Measurements from ENCODE around the gene L3MBTL1. TPM values are rescaled to one million over a fixed set of nuclear protein-coding genes. Genes with fewer than 3 reads are reported as not detected.

The L3MBTL1 gene
- total and polyA plus RNA-seq, 2 of the 4 experiments (the other 2 are of a cell fraction): 2.2 to 4.5 TPM

- dilution Hi-C loops (cut with HindIII; ENCODE audit: low sequenced_read_pairs, unreplicated experiment) (no loop called here), intact Hi-C loops (cut with micrococcal nuclease) (no loop called here), in situ Hi-C loops (cut with MboI; ENCODE audit: low sequenced_read_pairs) (loop anchor here (10.0 kb wide), 1 partner anchor 162 kb away; no protein-coding TSS in a partner anchor)
- ATAC-seq (ENCODE audit: low read depth) (no peak), DNase-seq (no peak)
- no peak overlapping the region for H3K18ac ChIP-seq (ENCODE audit: low read depth, low read length)
- H3K4me1 ChIP-seq (ENCODE audit: control insufficient read depth, insufficient read depth, low read length): peaks cover 3% of the 10 kb centered on the region; the same call in 1 of the 2 replicates
- no peak overlapping the region for H3K4me2 ChIP-seq (ENCODE audit: low read depth, low read length)
- CTCF ChIA-PET: no interaction called here
- no TSS peak for BruUV-seq (replicated peaks)
- H2BK5ac ChIP-seq (ENCODE audit: low read depth, low read length, poor library complexity, severe bottlenecking): no peak overlapping the region
- H3K79me1 ChIP-seq (ENCODE audit: low read depth in 1 of 2, low read length in 2 of 2): no peaks in the 10 kb centered on the region
- H2AK9ac ChIP-seq (replicated peaks; ENCODE audit: low read depth, low read length, poor library complexity): peak overlapping the region; percentile 76
- H2AFZ ChIP-seq (replicated peaks; ENCODE audit: low read length, poor library complexity): no peak overlapping the region
- no peak overlapping the region for H3K23ac ChIP-seq (ENCODE audit: low read depth, low read length)
- no peak overlapping the region for H3K9ac ChIP-seq (ENCODE audit: low read depth, low read length)
- no peak overlapping the region for H2BK120ac ChIP-seq (ENCODE audit: low read depth, low read length)
- POLR2A ChIA-PET (ENCODE audit: unreplicated experiment): no interaction called here
- no peak overlapping the region for H3K4ac ChIP-seq (ENCODE audit: low read depth, low read length)
- H3K56ac ChIP-seq (ENCODE audit: extremely low read depth, insufficient read depth, low read length): no peak overlapping the region
- H4K5ac ChIP-seq (ENCODE audit: low read depth, low read length): no peak overlapping the region
- no peak overlapping the region for H4K91ac ChIP-seq (ENCODE audit: insufficient read depth, low read depth, low read length)
- no peak overlapping the region for H4K8ac ChIP-seq (ENCODE audit: low read depth in 2 of 2, low read length in 2 of 2)
- WGBS, 2 experiments (ENCODE audit: extremely low coverage in 2 of 2, insufficient read length in 1 of 2): 92% methylated on average over 6 of the region's 9 CpGs; no CpG with 5 or more reads in 1 of the 2 experiments
- H3K9me1 ChIP-seq (ENCODE audit: insufficient read depth, low read length): no peaks in the 10 kb centered on the region; the same call in none of the 2 replicates
- no peak overlapping the region for H2BK15ac ChIP-seq (ENCODE audit: low read depth, low read length)
- no peaks in the 10 kb centered on the region for H4K20me1 ChIP-seq (ENCODE audit: insufficient read depth, low read length)
- H3K4me3 ChIP-seq (ENCODE audit: insufficient read depth, low read depth, low read length): no peak overlapping the region
- peaks cover 6% of the 10 kb centered on the region for H3K36me3 ChIP-seq (ENCODE audit: control insufficient read depth, insufficient read depth, low read length)
- H2BK20ac ChIP-seq (ENCODE audit: low read depth, low read length): no peak overlapping the region
- no peak overlapping the region; the same call in 1 of the 2 replicates for H2AK5ac ChIP-seq (ENCODE audit: low read depth, low read length)
- no peak overlapping the region for H3K27ac ChIP-seq (ENCODE audit: insufficient read depth, low read length)
- H3K14ac ChIP-seq (replicated peaks; ENCODE audit: low read depth, low read length): no peak overlapping the region
- peaks cover 4% of the 10 kb centered on the region; the same call in 1 of the 2 replicates for H3K27me3 ChIP-seq (ENCODE audit: control insufficient read depth, insufficient read depth, low read length)
- no peaks in the 10 kb centered on the region for H3K9me3 ChIP-seq (ENCODE audit: control insufficient read depth, insufficient read depth, low read length)
- TF ChIP-seq ELK1 (IDR thresholded peaks at IDR 0.05; ENCODE audit: borderline replicate concordance, low read depth, low read length) (no peak), CTCF (conservative IDR thresholded peaks at IDR 0.05; ENCODE audit: low read depth, low read length) (no peak), POLR2A (IDR thresholded peaks at IDR 0.05; ENCODE audit: low read depth, low read length) (no peak), USF2 (IDR thresholded peaks at IDR 0.05; ENCODE audit: low read depth, low read length) (no peak), RCOR1 (IDR thresholded peaks at IDR 0.05; ENCODE audit: insufficient replicate concordance, low read length) (no peak), MXI1 (IDR thresholded peaks at IDR 0.05; ENCODE audit: borderline replicate concordance, low read depth, low read length) (no peak), RFX5 (IDR thresholded peaks at IDR 0.05; ENCODE audit: low read depth, low read length) (no peak)
These were observed 25.0 kb downstream of the L3MBTL1 start for GRCh38 chr20:43532416-43533055.

All from IMR-90 (cell line).